Tibial artery (tissue), 4 donors: Measurements from ENCODE around the gene DMBT1.

Source experiments
- DNase-seq, 2 donors: peaks; one replicate each; pipeline ENCODE4 v3.0.0-alpha.2; 2019
- H3K27ac ChIP-seq, 2 donors: fragments of 200-600 bp; sonication (generic) in 1 of 2; 1 replicate in 1 of 2; 2 replicates in 1 of 2; pipeline ENCODE4 v1.5.1; 2018 to 2019; ENCODE audit warnings: mild to moderate bottlenecking in 1 of 2
- H3K27me3 ChIP-seq, 2 donors: fragments of 200-600 bp; sonication (generic) in 1 of 2; one replicate each; pipeline versions ENCODE4 v1.5.1 to v1.6.0; 2016 to 2019
- H3K36me3 ChIP-seq, 3 donors: fragments of 200-600 bp; sonication (generic) in 2 of 3; one replicate each; pipeline ENCODE4 v1.5.1; 2016 to 2019; ENCODE audit warnings: mild to moderate bottlenecking in 2 of 3
- H3K4me1 ChIP-seq, 4 donors: fragments of 200-600 bp; sonication (generic) in 2 of 4; 1 replicate in 3 of 4; 2 replicates in 1 of 4; pipeline ENCODE4 v1.5.1; 2016 to 2019
- H3K4me3 ChIP-seq, 2 donors: fragments of 200-600 bp; sonication (generic) in 1 of 2; 1 replicate in 1 of 2; 2 replicates in 1 of 2; pipeline ENCODE4 v1.5.1; 2018 to 2019; ENCODE audit warnings: mild to moderate bottlenecking in 2 of 2
- H3K9me3 ChIP-seq, 3 donors: fragments of 200-600 bp; sonication (generic) in 1 of 3; one replicate each; pipeline ENCODE4 v1.5.1; 2016 to 2019
- CTCF ChIP-seq, 2 experiments: fragments of 200-600 bp in 1 of 2; fragments of 450-650 bp in 1 of 2; IDR thresholded peaks; one replicate each; pipeline ENCODE4 v1.5.1; 2017 to 2019; ENCODE audit warnings: antibody characterized with exemption in 2 of 2, mild to moderate bottlenecking in 1 of 2, moderate library complexity in 1 of 2
- intact Hi-C: fragments of 100-400 bp; cut with DNase I; formaldehyde crosslinking; loops from one replicate; pipeline ENCODE4 v1.15.0; 2023; ENCODE audit warnings: low total_unique reads

Gene DMBT1

DNA sequence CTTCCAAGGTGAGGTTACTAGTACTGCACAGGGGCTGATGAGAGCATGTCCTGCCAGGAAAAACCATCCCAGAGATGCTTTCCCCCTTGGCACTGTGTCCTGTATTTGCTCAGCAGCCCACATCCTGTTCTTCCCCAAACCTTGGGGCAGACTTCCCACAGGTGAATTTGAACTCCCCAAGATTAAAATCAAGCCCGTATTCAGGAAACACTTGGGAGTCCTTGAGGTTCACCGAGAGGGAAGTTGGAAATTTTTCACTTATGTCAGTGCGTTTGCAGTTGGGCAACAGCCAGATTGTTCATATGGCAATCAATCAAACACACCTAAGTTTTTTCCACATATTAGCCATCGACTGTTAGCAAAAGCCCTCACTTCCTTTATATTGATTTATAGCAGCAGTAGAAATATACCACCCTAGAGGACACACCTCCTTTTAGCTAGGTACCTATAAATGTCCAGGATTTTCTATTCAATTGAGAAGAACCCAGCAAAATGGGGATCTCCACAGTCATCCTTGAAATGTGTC, at the start of gene DMBT1:
Gene DMBT1, plus strand, starts transcription at position 476 of the 526 bp plus-strand sequence. Its CDS starts 17 bp downstream, at position 493.
- H3K4me3 ChIP-seq = no peak within 1 kb of the TSS
- no peaks in the 10 kb centered on the region for H3K9me3 ChIP-seq
- H3K36me3 ChIP-seq = no peaks in the 10 kb centered on the region
- intact Hi-C loops = loop anchor here (10.0 kb wide), 1 partner anchor 106 kb away; the partner anchor contains the start of gene ARMS2
- peaks cover 0 to 1% (median 0%) of the 10 kb centered on the region in 4 donors for H3K4me1 ChIP-seq
- H3K27ac ChIP-seq = no peak within 1 kb of the TSS
- peaks cover 0 to 33% of the 10 kb centered on the region in 2 donors for H3K27me3 ChIP-seq
- no peak for TF ChIP-seq CTCF (IDR thresholded peaks at IDR 0.05)
- DNase-seq = peak in 1 of 2 donors; percentile 29

DNA sequence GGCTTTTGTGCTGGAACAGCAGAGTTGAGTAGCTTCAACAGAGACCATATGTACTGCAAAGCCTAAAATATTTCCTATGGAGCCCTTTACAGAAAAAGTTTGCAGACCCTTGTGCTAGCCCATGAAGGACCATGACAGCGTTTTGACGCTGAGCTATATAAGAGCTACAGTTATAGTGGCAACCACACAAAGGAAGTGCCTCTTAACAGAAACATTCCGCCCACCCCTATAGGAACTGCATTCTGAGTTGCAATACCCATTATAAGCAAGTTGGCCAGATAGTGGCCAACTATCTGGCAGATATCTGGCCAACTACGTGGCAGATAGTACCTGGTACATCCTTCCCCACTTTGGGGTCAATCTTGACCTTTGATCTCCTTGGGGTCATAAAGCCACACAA, 47.5 kb upstream of the DMBT1 start:
- H3K27me3 ChIP-seq = no peaks in the 10 kb centered on the region
- no peak overlapping the region for H3K4me3 ChIP-seq
- H3K4me1 ChIP-seq = no peaks in the 10 kb centered on the region
- TF ChIP-seq CTCF (IDR thresholded peaks at IDR 0.05) = no peak
- H3K27ac ChIP-seq = no peak overlapping the region
- peaks cover 86 to 99% (median 92%) of the 10 kb centered on the region in 3 donors for H3K36me3 ChIP-seq
- intact Hi-C loops = no loop called here
- DNase-seq = no peak
- no peaks in the 10 kb centered on the region for H3K9me3 ChIP-seq

DNA sequence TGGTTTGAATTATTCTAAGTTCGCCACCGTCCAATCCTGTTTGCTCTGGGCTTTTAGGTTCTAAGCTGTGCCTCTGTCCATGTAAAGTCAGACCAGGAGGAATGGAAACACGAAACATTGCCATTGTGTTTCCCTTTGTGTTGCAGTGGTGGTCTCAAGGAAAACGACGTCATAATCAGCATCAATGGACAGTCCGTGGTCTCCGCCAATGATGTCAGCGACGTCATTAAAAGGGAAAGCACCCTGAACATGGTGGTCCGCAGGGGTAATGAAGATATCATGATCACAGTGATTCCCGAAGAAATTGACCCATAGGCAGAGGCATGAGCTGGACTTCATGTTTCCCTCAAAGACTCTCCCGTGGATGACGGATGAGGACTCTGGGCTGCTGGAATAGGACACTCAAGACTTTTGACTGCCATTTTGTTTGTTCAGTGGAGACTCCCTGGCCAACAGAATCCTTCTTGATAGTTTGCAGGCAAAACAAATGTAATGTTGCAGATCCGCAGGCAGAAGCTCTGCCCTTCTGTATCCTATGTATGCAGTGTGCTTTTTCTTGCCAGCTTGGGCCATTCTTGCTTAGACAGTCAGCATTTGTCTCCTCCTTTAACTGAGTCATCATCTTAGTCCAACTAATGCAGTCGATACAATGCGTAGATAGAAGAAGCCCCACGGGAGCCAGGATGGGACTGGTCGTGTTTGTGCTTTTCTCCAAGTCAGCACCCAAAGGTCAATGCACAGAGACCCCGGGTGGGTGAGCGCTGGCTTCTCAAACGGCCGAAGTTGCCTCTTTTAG, 46.3 kb upstream of the DMBT1 start:
- H3K36me3 ChIP-seq = peaks cover 78 to 88% (median 84%) of the 10 kb centered on the region in 3 donors
- no peaks in the 10 kb centered on the region for H3K27me3 ChIP-seq
- no peak for TF ChIP-seq CTCF (IDR thresholded peaks at IDR 0.05)
- no peaks in the 10 kb centered on the region for H3K9me3 ChIP-seq
- no peak overlapping the region for H3K27ac ChIP-seq
- DNase-seq = no peak
- no peaks in the 10 kb centered on the region for H3K4me1 ChIP-seq
- intact Hi-C loops = no loop called here
- H3K4me3 ChIP-seq = no peak overlapping the region

DNA sequence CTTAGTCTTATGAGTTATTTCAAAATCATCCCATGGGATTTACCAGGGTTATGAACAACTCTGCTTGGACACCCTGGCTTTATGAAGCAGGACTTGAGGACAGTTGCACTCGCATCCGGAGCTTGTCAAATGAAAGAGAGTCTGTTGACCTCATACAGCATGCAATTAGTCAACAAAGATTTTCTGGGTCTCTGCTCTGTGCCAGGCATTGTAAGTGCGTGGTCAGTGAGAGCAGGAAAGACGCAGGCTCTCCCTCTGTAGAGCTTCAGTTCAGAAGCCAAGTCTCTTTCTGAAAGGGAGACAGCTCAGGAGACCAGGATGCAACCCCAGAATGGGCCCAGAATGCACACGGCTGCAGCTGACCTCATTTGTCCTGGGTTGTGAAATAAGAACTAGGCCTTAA, 45.5 kb upstream of the DMBT1 start:
- H3K36me3 ChIP-seq = peaks cover 72 to 81% (median 77%) of the 10 kb centered on the region in 3 donors
- no peaks in the 10 kb centered on the region for H3K9me3 ChIP-seq
- no peak for DNase-seq
- H3K4me3 ChIP-seq = no peak overlapping the region
- intact Hi-C loops = no loop called here
- no peak for TF ChIP-seq CTCF (IDR thresholded peaks at IDR 0.05)
- no peaks in the 10 kb centered on the region for H3K27me3 ChIP-seq
- H3K27ac ChIP-seq = no peak overlapping the region
- H3K4me1 ChIP-seq = no peaks in the 10 kb centered on the region

- Histone ChIP-seq H3K36me3 (peaks cover 66 to 74% (median 70%) of the 10 kb centered on the region in 3 donors), H3K9me3 (no peaks in the 10 kb centered on the region), H3K4me3 (no peak overlapping the region), H3K4me1 (no peaks in the 10 kb centered on the region), H3K27ac (no peak overlapping the region), H3K27me3 (no peaks in the 10 kb centered on the region)
- no peak for TF ChIP-seq CTCF (IDR thresholded peaks at IDR 0.05)
- intact Hi-C loops = no loop called here
- DNase-seq = no peak
Observed at GRCh38 chr10:122515588-122516231, 44.8 kb upstream of the DMBT1 start.
